Gastrocnemius medialis (tissue), 4 donors: ENCODE measurements around the gene PLA2R1.

ENCODE experiments used
- CTCF ChIP-seq, 5 experiments: fragments of 450-650 bp in 3 of 5; fragments of 200-600 bp in 2 of 5; sonication (generic) in 2 of 5; IDR thresholded peaks in 4 of 5; conservative IDR thresholded peaks in 1 of 5; 1 replicate in 4 of 5; 2 replicates in 1 of 5; pipeline ENCODE4 v1.5.1; 2016 to 2019; ENCODE audit warnings: antibody characterized with exemption in 5 of 5, mild to moderate bottlenecking in 3 of 5, moderate library complexity in 3 of 5
- POLR2A ChIP-seq, 2 donors: fragments of 450-650 bp; IDR thresholded peaks; one replicate each; pipeline ENCODE4 v1.6.1; 2017; ENCODE audit warnings: antibody characterized with exemption in 2 of 2, mild to moderate bottlenecking in 2 of 2, moderate library complexity in 2 of 2

GRCh38 chr2:160108646-160109045 lies 46.2 kb upstream of the PLA2R1 start:
- TF ChIP-seq POLR2A (IDR thresholded peaks at IDR 0.05) (no peak), CTCF (IDR thresholded peaks at IDR 0.05 in 4 of 5, conservative IDR thresholded peaks at IDR 0.05 in 1 of 5) (no peak)
